Measurements from ENCODE around the gene PKN1.
A peak's percentile ranks its signal among the peaks of the same experiment; 100 is the strongest.
"Not testable (repeated sequence)": the region's sequence is repeated elsewhere in the genome, so short reads cannot be mapped to it uniquely, and the experiment has no call there.

The PKN1 gene

DNA sequence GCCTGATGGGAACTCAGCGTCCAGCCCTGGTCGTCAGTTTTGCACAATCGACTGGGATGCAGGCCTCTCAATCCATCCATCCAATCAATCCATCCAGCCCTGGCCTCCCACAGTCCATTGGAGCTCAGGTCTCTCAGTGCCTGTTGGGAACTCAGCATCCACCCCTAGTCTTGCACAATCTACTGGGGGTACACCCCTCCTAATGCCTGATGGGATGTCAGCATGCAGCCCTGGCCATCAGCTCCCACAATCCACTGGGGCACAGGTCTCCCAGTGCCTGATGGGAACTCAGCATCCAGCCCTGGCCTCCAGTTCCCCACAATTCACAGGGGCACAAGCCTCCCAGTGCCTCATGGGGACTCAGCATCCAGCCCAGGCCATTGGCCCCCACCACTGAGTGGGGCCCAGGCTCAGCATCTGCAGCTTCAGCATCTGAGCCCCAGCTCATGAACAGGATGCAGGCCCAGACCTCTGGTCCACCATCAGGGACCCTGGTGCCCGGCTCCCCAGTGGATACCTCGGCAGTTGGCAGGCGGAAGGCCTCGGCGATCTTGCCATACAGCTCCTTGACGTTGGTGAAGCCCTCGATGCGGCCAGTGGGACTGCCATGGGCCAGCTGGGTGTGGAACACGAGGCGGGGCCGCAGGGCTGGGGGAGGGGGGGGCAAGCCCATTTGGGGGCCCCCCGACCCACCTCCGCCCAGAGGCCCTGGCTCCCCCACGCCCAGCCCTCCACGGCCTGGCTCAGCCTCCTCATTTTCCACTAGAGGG lies 49.3 kb downstream of the PKN1 start:
- DNase-seq (ENCODE audit: low read depth, low spot score), result no peak

DNA sequence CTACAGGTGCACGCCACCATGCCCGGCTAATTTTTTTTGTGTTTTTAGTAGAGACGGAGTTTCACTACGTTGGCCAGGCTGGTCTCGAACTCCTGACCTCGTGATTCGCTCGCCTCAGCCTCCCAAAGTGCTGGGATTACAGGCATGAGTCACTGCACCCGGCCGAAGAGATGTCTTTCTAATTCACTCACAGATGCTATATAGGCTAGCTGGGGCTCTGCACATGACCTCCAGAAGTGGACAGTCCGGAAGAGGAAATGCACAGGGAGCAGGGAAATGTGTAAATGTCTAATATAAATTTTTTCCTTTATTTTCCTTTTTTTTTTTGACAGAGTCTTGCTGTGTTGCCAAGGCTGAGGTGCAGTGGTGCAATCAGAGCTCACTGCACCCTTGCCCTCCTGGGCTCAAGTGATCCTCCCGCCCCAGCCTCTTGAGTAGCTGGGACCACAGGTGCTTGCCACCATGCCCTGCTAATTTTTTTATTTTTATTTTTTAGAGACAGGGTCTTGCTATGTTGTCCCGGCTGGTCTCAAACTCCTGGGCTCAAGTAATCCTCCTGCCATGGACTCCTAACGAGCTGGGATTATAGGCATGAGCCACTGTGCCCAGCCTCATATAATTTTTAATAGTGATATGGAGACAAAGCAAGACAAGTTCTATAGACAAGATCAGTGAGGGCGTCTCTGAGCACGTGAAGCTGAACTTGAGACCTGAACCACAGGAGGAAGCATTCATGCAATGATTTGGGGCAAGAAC lies 54.4 kb downstream of the PKN1 start:
- DNase-seq (ENCODE audit: low read depth, low spot score), result no peak

GRCh38 chr19:14492756-14493337 lies 59.7 kb downstream of the PKN1 start:
- no peak for DNase-seq (ENCODE audit: low read depth, low spot score)

DNA sequence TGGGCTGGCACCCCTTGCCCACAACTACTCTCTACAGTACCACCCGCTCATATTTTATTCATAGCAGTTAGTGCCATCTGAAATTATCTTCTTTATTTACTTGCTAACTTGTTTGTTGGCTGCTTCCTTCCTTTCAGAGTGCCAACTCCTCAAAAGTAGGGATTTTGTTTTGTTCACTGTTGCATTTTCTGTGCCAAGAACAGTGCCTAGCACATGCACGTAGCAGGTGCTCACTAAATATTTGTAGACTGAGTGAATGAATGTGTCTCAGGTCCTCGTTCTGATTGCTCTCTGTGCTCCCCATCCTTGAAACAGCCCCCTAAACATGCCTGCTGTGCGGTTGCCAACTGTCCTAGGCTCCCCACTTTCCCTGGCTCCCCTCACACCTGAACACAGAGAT lies 61.3 kb downstream of the PKN1 start:
- no peak for DNase-seq (ENCODE audit: low read depth, low spot score)

GRCh38 chr19:14494910-14495671 lies 62.0 kb downstream of the PKN1 start:
- DNase-seq (ENCODE audit: low read depth, low spot score), result no peak

DNA sequence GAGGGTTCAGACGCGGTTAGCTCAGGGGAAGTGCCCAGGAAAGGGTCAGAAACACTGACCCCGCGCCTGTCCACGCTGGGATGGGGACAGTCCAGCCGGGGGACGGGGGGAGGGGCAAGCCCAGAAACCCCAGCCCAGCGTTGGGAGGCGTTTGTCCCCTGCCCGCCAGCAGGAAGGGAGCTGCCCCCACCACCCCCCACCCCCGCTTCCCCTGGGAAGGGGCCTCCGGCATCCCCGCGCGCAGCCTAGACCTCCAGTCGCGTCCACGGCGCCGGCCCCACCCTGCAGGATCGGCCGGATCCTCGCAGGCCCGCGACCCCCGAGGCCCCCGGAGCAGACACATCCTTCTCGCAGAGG lies 62.5 kb downstream of the PKN1 start:
- no peak for DNase-seq (ENCODE audit: low read depth, low spot score)

GRCh38 chr19:14496029-14496833 lies 63.1 kb downstream of the PKN1 start, which contains the start of gene GIPC1:
Gene GIPC1 (minus strand): TSS chr19:14496127. CDS start chr19:14482976, 13,151 bp downstream.
- peak; percentile 100 for DNase-seq (ENCODE audit: low read depth, low spot score)

DNA sequence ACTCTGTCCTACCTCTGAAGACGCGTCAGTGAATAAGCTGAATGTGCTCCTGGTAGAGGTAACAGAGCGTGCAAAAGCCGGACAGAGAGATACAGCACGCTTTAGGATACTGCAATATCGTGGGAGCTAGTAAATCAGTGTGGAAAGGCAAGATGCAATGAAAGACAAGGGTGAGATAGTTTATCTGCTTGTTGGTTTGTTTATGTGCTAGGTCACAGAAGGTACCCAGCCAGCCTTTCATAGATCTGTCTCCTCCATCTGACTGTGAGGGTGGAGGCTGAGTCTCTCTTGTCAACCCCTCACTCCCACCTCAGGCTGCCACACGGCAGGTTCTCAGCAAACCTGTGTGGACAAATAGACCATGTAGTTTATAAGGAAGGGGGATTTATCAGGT lies 63.7 kb downstream of the PKN1 start:
- DNase-seq (ENCODE audit: low read depth, low spot score), result no peak

DNA sequence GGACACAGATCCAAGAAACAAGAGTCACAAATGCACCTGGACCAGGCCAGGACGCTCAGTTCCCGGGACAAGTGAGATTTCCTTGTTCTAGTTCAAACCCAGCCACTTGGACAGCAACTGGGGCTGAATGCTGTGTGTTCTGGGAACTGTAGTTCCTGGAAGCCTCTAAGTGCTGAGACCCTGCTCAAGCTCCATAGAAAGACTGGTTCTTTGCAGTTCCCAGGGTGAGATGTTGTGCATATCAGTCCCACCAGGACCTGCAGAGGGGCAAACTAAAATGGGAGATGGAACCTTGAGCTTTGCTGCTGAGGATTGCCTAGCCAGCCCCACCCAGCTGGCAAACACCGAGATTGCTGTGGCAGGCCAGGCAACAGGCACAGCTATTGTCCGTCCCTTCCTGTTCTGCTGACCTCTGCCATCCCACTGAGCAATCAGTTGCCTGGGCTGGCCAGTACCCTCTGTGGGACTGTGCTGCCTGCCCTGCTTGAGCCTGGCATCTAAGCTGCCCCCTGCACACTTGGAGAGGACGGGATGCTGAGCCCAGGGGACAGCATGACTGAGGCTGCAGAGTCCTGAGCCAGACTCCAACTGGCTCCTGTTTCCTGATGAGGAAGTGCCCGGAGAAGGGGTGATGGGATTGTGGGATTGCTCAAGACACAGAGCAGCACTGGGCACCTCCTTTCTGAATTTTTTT lies 64.3 kb downstream of the PKN1 start:
- peak; percentile 36 for DNase-seq (ENCODE audit: low read depth, low spot score)

- no peak for DNase-seq (ENCODE audit: low read depth, low spot score)
Observed at GRCh38 chr19:14502334-14503092, 69.4 kb downstream of the PKN1 start.

DNA sequence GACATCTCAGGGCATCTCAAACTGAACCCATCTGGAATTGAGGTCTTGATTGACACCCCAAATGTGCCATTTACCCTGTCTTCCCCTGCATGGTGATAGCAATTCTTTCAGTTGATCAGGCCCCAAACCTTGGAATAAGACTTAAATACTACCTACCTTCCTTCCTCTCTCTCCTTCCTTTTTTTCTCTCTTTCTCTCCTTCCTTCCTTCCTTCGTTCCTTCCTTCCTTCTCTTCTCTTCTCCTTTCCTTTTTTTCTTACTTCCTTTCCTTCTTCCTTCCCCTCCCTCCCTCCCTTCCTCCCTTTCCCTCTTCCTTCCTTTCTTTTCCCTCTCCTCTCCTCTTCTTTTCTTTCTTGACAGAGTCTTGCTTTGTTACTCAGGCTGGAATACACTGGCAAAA lies 70.2 kb downstream of the PKN1 start:
- no peak for DNase-seq (ENCODE audit: low read depth, low spot score)

GRCh38 chr19:14504575-14504974 lies 71.5 kb downstream of the PKN1 start:
- not testable (repeated sequence) for DNase-seq (ENCODE audit: low read depth, low spot score)

GRCh38 chr19:14505488-14506239 lies 72.6 kb downstream of the PKN1 start:
- peak; percentile 69 for DNase-seq (ENCODE audit: low read depth, low spot score)

DNA sequence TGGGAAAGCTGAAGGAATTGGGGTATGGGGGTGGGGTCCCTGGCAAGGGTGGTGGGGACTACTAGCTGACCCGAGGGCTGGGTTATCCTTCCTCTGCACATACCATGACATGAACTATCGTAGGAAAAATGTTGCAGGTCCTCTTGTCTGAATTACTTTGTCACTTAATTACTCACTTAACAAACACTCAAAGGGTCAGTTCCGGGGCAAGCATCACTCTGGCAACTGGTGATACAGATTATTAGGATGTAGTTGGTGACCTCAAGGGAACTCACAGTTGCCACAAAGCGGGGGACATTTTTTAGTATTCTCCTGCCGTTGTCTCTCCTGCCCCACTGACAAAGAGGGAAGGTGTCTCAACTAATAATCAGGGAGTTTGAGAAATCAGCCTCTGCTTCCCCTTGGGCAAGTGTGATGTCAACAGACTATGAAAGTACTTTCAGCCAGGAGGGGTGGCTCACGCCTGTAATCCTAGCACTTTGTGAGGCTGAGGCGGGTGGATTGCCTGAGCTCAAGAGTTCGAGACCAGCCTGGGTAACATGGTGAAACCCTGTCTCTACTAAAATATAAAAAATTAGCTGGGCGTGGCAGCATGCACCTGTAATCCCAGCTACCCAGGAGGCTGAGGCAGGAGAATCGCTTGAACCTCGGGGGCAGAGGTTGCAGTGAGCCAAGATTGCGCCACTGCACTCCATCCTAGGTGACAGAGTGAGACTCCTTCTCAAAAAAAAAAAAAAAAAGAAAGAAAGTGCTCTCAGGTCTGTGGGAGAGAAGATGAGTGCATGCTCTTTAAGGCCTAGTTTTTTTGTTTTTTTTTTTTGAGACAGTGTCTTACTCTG lies 74.8 kb downstream of the PKN1 start:
- DNase-seq (ENCODE audit: low read depth, low spot score), result peak; percentile 56

GRCh38 chr19:14510311-14511228 lies 77.5 kb downstream of the PKN1 start:
- no peak for DNase-seq (ENCODE audit: low read depth, low spot score)

- DNase-seq (ENCODE audit: low read depth, low spot score), result no peak
Observed at GRCh38 chr19:14511229-14511593, 78.1 kb downstream of the PKN1 start.

- no peak for DNase-seq (ENCODE audit: low read depth, low spot score)
Observed at GRCh38 chr19:14512406-14512961, 79.4 kb downstream of the PKN1 start.

Data from astrocyte of the hippocampus (primary cell).